Nucleus accumbens (tissue), 56 donors: ENCODE measurements around the gene OSTF1.

ENCODE experiments used
- DNase-seq, 56 donors: peaks; one replicate each; lab custom pipeline; 2025; lab: John Stamatoyannopoulos, UW

OSTF1 gene

GRCh38 chr9:75084081-75084672, 4.1 kb upstream of the OSTF1 start:
- no peak for DNase-seq

GRCh38 chr9:75085640-75086039, 2.7 kb upstream of the OSTF1 start:
- DNase-seq: no peak

- DNase-seq: no peak
Measured at GRCh38 chr9:75086541-75087288, 1.6 kb upstream of the OSTF1 start.

DNA sequence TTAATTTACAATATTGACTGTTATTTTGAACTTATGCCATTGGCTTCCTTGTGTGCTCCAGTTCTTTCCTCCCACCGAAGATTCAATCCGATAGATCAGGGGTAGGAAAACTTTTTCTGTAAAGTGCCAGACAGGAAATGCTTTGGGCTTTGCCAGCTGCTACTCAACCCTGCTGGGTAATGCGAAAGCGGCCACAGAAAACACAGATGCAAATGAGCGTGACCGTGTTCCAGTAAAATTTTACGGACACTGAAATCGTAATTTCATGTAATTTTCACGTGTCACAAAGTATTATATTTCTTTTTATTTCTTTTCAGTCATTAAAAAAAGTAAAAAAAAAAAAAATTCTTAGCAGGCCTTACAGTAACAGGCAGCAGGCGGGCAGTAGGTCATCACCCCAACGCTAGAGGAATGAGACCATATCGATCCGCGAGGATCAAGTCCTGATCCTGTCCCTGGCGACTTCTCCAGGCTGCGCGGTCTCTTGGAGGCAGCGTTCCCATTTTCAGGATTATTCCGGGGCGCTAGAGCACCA, 958 bp upstream of the OSTF1 start:
- peak in 2 of 56 donors; percentile 19 to 40 for DNase-seq

GRCh38 chr9:75088646-75089372, 495 bp downstream of the OSTF1 start:
- DNase-seq: peak in 30 of 56 donors; percentile 9 to 64 (median 40)

DNA sequence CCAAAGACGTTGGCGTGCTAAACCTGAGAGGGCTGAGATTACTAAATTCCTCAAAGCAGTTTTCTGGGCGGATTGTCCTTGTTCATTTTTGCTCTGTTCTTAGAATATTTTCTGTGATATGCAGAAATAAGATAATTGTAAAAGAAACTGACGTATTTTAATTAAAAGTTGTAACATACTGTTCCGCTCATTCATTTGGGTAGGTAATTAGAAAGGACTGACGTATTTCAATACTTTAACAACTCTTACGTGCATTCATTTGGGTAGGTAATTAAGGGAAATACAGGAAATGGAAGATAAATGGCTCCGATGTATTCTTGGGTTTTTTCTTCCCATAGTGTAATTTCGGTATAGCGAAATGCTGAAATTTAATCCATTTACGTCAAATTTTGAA, 1.1 kb downstream of the OSTF1 start:
- DNase-seq: no peak

DNA sequence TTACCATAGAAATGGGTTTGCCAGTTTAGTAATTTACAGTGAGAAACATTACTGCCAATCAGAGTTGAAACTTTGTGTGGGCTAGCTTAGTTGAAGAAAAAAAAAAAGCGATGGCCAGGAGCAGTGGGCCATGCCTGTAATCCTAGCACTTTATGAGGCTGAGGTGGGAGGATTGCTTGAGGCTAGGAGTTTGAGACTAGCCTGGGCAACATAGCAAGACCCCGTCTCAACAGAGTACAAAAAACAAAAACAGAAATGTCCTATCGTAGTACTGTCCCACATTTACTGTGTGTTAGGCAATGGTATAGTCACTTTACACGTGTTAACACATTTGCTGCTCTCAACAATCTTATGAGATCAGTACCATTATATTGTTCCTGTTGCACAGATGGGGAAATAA, 2.3 kb downstream of the OSTF1 start:
- DNase-seq: no peak

DNA sequence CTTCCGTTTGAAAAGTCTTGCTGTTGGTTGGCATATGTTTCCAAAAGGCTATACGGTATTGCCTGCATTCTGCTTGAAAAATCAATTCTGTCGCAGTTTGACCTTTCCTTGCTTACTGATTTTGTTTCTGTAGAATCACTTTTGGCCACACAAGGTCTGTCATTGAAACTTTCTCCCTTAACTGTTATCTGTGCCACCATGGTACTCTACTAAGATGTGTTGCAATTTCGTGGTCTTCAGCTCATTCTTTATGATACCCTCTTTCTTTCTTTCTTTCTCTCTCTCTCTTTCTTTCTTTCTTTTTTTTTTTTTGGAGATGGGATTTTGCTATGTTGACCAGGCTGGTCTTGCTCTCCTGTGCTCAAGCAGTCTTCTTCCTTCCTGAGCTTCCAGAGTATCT, 4.5 kb downstream of the OSTF1 start:
- DNase-seq: no peak

- DNase-seq: no peak
Measured at GRCh38 chr9:75096796-75097195, 8.5 kb downstream of the OSTF1 start.

GRCh38 chr9:75101004-75101588, 12.8 kb downstream of the OSTF1 start:
- no peak for DNase-seq

- DNase-seq: no peak
Measured at GRCh38 chr9:75102177-75102790, 14.0 kb downstream of the OSTF1 start.

DNA sequence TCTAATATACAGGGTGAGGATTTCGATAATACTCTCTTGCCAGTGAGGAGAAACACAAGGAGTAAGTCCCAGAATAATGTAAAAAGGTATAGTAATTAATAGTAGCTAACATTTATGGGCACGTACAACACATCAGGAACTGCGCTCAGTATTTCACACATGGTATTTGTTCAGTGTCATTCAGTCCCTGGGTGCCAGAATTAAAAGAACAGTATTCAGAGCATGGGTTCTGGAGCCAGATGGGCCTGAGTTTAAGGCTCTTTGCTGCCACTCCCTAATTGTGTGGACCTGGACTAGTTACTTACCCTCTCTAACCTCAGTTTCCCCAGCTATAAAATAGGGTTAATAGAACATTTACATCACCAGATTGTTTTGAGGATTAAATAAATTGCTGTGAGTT, 16.3 kb downstream of the OSTF1 start:
- DNase-seq: no peak

DNA sequence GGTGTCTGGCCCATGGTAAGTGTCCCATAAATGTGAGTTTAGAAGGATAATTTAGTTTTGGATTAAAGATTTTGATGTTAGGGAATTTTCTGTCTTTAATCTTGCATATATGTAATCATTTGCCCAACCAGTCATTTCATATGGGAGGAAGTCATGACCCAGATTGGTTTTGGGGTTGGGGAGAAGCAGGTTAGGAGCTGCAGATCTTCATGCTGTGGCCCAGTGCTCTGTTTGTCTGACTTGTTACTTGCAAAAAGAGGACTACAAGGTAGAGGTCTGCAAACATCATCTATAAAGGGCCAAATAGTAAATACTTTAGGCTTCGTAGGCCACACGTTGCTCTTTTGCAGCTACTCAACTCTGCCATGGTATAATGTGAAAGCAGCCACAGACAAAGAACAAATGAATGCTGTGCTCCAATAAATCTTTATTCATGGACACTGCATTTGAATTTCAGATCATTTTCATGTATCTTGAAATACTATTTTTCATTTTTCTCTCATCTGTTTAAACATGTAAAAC, 16.8 kb downstream of the OSTF1 start:
- DNase-seq: no peak

GRCh38 chr9:75105841-75106240, 17.5 kb downstream of the OSTF1 start:
- DNase-seq: no peak

DNA sequence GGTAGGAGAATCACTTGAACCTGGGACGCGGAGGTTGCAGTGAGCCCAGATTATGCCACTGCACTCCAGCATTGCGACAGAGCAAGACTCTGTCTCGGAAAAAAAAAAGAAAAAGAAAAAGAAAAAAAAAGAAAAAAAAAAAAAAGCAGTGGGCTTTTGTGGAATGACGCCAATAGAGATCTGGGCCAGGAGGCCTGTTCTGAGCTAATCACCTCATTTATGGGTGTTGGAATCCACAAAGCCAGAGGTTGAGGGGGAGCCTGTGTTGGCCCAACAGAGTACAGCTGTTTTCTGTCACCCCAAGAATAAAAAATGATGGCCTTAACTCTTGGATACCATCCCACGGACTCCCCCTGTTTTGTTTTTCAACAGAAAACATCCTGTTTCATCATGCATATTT, 18.5 kb downstream of the OSTF1 start:
- DNase-seq: no peak

- DNase-seq: no peak
Measured at GRCh38 chr9:75108571-75108970, 20.3 kb downstream of the OSTF1 start.

DNA sequence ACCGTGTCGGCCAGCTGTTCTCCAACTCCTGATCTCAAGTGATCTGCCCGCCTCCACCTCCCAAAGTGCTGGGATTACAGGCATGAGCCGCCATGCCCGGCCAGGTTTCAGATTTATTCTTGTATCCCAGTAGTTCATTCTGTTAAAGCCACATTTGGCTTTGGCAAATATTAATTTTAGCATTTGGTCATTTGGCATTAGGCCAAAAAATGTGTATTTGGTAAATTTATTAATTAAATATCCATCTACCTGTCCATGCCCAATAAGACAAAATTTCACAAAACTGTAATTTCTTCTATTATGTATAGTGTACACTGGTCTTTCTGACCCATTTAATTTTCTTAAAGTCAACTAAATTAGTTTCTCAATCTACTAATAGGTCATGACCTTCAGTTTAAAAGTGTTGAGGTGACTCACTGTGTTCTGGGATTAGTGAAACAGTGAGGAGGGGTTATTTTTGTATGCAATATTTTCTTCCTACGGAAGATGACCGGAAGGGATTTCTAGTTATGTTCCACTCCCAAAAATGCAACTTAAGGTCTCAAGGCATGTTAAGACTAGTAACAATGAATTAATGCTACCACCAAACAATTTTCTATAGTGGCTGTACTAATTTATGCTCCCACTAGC, 21.0 kb downstream of the OSTF1 start:
- DNase-seq: no peak

GRCh38 chr9:75111019-75111622, 22.8 kb downstream of the OSTF1 start:
- no peak for DNase-seq

DNA sequence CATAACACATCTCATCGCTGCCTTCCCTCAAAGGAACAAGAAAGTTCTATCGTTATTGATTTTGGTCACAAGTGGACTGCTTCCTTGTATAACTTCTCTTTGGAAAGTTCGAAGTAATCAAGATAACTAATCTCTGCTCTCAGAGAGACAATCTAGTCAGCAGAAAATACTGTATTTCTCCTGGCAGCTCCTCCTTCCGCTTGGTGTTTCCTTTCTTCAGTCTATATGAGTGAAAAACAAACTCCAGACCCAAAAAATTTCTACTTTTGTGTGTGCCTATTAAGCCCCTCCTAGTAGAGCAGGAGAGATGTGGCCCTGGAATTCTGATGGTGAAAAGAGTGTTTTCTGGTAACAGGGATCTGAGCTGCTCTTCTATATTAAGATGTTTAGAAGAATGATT, 24.5 kb downstream of the OSTF1 start:
- no peak for DNase-seq

GRCh38 chr9:75116306-75116705, 28.0 kb downstream of the OSTF1 start:
- DNase-seq: no peak
